G401 (cell line): ENCODE results near the gene TLE4. TPM values are rescaled to one million over a fixed set of nuclear protein-coding genes. Genes with fewer than 3 reads are reported as not detected.

Experiments
- DNase-seq: peaks from one replicate; pipeline ENCODE4 v3.0.0-alpha.2; 2015; ENCODE audit warnings: low spot score
- in situ Hi-C: cut with HindIII; loops from 2 replicates; pipeline ENCODE4 v1.10.0; 2016; ENCODE audit warnings: low sequenced_read_pairs, mixed read lengths
- total RNA-seq: library from RNA; depleted of rRNA; stranded (reverse); fragments of >200 nt; shearing (Covaris generic); gene quantifications from 2 replicates; pipeline ENCODE4 v1.2.3, GENCODE V29; 2014

The TLE4 gene
- total RNA-seq, 1 experiment from 2014 or later: 78.6 TPM

- DNase-seq: no peak
- in situ Hi-C loops: no loop called here
Observed at GRCh38 chr9:79698967-79699366, 127.2 kb downstream of the TLE4 start.

GRCh38 chr9:79699479-79699878 is 127.7 kb downstream of the TLE4 start:
- no peak for DNase-seq
- in situ Hi-C loops: no loop called here

- in situ Hi-C loops: no loop called here
- no peak for DNase-seq
Observed at GRCh38 chr9:79700607-79701360, 129.0 kb downstream of the TLE4 start.

GRCh38 chr9:79701651-79702050 is 129.9 kb downstream of the TLE4 start:
- no peak for DNase-seq
- in situ Hi-C loops: no loop called here

- DNase-seq: no peak
- in situ Hi-C loops: no loop called here
Observed at GRCh38 chr9:79705704-79706103, 133.9 kb downstream of the TLE4 start.

GRCh38 chr9:79706512-79706911 is 134.7 kb downstream of the TLE4 start:
- DNase-seq: no peak
- in situ Hi-C loops: no loop called here

GRCh38 chr9:79707589-79707988 is 135.8 kb downstream of the TLE4 start:
- no peak for DNase-seq
- in situ Hi-C loops: no loop called here

GRCh38 chr9:79708541-79708940 is 136.8 kb downstream of the TLE4 start:
- DNase-seq: no peak
- in situ Hi-C loops: no loop called here

- in situ Hi-C loops: no loop called here
- DNase-seq: no peak
Observed at GRCh38 chr9:79709743-79710674, 138.2 kb downstream of the TLE4 start.

- DNase-seq: no peak
- in situ Hi-C loops: no loop called here
Observed at GRCh38 chr9:79711874-79712273, 140.1 kb downstream of the TLE4 start.

GRCh38 chr9:79719021-79719420 is 147.3 kb downstream of the TLE4 start:
- in situ Hi-C loops: no loop called here
- DNase-seq: no peak

- no peak for DNase-seq
- in situ Hi-C loops: no loop called here
Observed at GRCh38 chr9:79719989-79720388, 148.2 kb downstream of the TLE4 start.

- in situ Hi-C loops: no loop called here
- no peak for DNase-seq
Observed at GRCh38 chr9:79731171-79731890, 159.6 kb downstream of the TLE4 start.

- DNase-seq: no peak
- in situ Hi-C loops: no loop called here
Observed at GRCh38 chr9:79735023-79735779, 163.4 kb downstream of the TLE4 start.

GRCh38 chr9:79736051-79736450 is 164.3 kb downstream of the TLE4 start:
- in situ Hi-C loops: no loop called here
- no peak for DNase-seq

- in situ Hi-C loops: no loop called here
- DNase-seq: no peak
Observed at GRCh38 chr9:79741381-79741780, 169.6 kb downstream of the TLE4 start.

- DNase-seq: peak; percentile 37
- in situ Hi-C loops: no loop called here
Observed at GRCh38 chr9:79742110-79742721, 170.5 kb downstream of the TLE4 start.

GRCh38 chr9:79744521-79744920 is 172.8 kb downstream of the TLE4 start:
- no peak for DNase-seq
- in situ Hi-C loops: no loop called here
